ENCODE data around the gene ZWILCH. TPM values are rescaled to one million over a fixed set of nuclear protein-coding genes. Genes with fewer than 3 reads are reported as not detected.

The ZWILCH gene
- total and polyA plus RNA-seq, 7 donors: 1.5 to 4.5 (median 2.9) TPM

DNA sequence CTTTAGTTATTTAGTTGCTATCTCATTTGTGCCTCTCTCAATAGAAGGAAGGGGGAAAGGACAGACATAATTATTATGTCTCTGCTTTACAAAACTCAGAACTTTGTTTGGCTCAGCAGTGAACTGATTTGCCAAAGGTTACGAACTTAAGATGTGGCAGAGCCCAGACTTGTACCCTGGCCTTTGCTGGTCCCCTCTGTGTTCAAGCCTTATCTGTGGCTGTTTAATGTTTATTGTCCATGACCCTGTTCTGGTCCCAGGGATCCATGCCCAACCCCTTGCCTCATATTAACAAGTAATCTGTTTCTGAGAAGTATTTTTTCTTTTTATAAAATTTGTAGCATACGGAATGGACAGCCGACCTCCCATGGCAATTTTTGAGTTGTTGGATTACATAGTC, 18.2 kb upstream of the ZWILCH start:
- Histone ChIP-seq H3K4me3 (no peak overlapping the region), H3K9me3 (no peaks in the 10 kb centered on the region), H3K4me1 (peaks cover 17% of the 10 kb centered on the region), H3K27me3 (ENCODE audit: insufficient read depth in 3 of 3, low read length in 2 of 3) (no peaks in the 10 kb centered on the region), H3K27ac (no peak overlapping the region), H3K36me3 (ENCODE audit: insufficient read depth in 1 of 2, low read depth in 1 of 2) (peaks cover 7 to 76% of the 10 kb centered on the region in 2 donors)
- DNase-seq: no peak
- no peak for ATAC-seq
- intact Hi-C loops (cut with DNase I): loop anchor here in 1 of 2 donors (10.0 kb wide), 1 partner anchor 1472 kb away; no protein-coding TSS in a partner anchor
- WGBS, 3 donors: 92 to 93% (median 92%) methylated on average over 3 of the region's 3 CpGs
- TF ChIP-seq, protein P1, sequence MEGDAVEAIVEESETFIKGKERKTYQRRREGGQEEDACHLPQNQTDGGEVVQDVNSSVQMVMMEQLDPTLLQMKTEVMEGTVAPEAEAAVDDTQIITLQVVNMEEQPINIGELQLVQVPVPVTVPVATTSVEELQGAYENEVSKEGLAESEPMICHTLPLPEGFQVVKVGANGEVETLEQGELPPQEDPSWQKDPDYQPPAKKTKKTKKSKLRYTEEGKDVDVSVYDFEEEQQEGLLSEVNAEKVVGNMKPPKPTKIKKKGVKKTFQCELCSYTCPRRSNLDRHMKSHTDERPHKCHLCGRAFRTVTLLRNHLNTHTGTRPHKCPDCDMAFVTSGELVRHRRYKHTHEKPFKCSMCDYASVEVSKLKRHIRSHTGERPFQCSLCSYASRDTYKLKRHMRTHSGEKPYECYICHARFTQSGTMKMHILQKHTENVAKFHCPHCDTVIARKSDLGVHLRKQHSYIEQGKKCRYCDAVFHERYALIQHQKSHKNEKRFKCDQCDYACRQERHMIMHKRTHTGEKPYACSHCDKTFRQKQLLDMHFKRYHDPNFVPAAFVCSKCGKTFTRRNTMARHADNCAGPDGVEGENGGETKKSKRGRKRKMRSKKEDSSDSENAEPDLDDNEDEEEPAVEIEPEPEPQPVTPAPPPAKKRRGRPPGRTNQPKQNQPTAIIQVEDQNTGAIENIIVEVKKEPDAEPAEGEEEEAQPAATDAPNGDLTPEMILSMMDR (IDR thresholded peaks at IDR 0.05): no peak

DNA sequence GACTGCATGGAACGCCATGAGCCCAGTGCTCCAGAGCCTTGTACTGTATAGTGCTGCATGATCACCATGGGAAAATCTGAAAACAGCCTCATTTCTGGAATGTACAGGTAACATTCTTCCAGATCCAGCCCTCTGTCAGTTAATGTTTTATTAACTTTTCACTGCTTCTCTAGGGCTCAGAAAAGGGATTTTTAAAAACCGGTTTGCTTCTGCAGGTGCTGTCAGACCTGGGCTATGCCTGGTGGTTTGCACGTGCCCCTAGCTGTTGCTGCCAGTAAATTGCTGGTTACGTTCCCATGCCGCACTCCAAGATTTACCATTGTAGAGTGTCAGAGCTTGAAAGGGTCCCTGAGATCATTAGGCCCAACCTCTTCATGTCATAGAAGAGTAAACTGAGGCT, 16.6 kb upstream of the ZWILCH start:
- TF ChIP-seq, protein P1 (IDR thresholded peaks at IDR 0.05): no peak
- Histone ChIP-seq H3K27ac (no peak overlapping the region), H3K36me3 (ENCODE audit: insufficient read depth in 1 of 2, low read depth in 1 of 2) (peaks cover 7 to 85% of the 10 kb centered on the region in 2 donors), H3K4me1 (peaks cover 12% of the 10 kb centered on the region), H3K27me3 (ENCODE audit: insufficient read depth in 3 of 3, low read length in 2 of 3) (no peaks in the 10 kb centered on the region), H3K9me3 (no peaks in the 10 kb centered on the region), H3K4me3 (no peak overlapping the region)
- ATAC-seq (no peak), DNase-seq (no peak)
- 84 to 89% (median 89%) methylated on average over 5 of the region's 5 CpGs for WGBS, 3 donors
- intact Hi-C loops (cut with DNase I): loop anchor here in 1 of 2 donors (10.0 kb wide), 1 partner anchor 1474 kb away; no protein-coding TSS in a partner anchor

DNA sequence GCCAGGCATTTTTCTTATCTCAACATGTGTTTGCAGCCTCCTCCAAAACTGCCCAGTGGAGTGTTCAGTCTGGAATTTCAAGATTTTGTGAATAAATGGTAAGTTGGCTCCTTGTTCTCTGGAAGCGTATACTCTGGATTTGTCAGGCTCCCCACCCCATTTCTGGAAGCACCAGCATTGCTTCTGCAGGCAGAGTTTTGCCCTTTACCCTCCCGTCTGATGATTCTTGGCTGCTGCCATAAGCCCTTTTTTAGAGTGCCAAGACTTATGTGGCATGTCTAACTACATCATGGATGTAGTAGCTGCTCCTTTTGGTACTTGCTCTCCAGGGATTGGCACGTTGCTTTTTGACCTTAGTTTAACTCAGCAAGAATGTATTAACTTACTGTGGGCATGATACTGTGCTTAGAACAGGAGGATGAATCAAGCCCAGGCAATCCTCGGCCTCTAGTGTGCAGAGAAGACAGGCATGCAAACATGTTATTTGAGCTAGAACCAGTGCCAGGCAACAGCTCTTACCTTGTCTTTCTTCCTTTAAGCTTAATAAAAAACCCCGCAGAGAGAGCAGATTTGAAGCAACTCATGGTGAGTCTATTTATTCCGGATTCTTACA, 15.8 kb upstream of the ZWILCH start:
- intact Hi-C loops (cut with DNase I): loop anchor here in 1 of 2 donors (10.0 kb wide), 1 partner anchor 1474 kb away; no protein-coding TSS in a partner anchor
- ATAC-seq: peak; percentile 80 to 91 (median 88)

DNA sequence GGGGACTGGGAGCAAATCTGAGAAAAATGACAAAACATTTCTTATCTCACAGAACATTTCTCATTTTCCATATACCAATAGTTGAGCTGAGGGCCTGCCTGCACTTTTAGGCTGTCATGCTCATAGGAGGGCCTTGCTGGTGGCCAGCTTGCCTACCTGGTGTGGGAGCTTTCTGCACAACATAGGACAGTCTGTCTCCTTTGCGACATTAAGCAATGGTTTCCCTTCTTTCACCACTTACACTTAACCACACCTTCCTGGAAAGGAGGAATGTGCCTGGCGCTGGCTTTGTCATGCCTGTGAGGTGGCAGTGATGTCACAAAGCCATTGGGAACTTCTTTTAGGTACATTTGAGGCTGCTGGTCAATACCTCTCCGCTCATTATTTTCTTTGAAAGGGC, 13.3 kb upstream of the ZWILCH start:
- ATAC-seq (peak in 1 of 4 donors; percentile 36), DNase-seq (no peak)
- Histone ChIP-seq H3K36me3 (ENCODE audit: insufficient read depth in 1 of 2, low read depth in 1 of 2) (peaks cover 9 to 93% of the 10 kb centered on the region in 2 donors), H3K9me3 (no peaks in the 10 kb centered on the region), H3K27me3 (ENCODE audit: insufficient read depth in 3 of 3, low read length in 2 of 3) (no peaks in the 10 kb centered on the region), H3K4me1 (peaks cover 27% of the 10 kb centered on the region), H3K27ac (no peak overlapping the region), H3K4me3 (no peak overlapping the region)
- WGBS, 3 donors: 94 to 95% (median 94%) methylated on average over 3 of the region's 3 CpGs
- TF ChIP-seq, protein P1 (IDR thresholded peaks at IDR 0.05): no peak
- intact Hi-C loops (cut with DNase I): loop anchor here in 1 of 2 donors (10.0 kb wide), 1 partner anchor 137 kb away; the partner anchor contains the start of gene TIPIN

More for the DNA sequence above, 15.8 kb upstream of the ZWILCH start:
- H3K36me3 ChIP-seq (ENCODE audit: insufficient read depth in 1 of 2, low read depth in 1 of 2): peaks cover 7 to 93% of the 10 kb centered on the region in 2 donors
- TF ChIP-seq, protein P1 (IDR thresholded peaks at IDR 0.05): no peak
- H3K4me3 ChIP-seq: no peak overlapping the region
- peaks cover 12% of the 10 kb centered on the region for H3K4me1 ChIP-seq
- no peak overlapping the region for H3K27ac ChIP-seq
- 39 to 50% (median 40%) methylated on average over 6 of the region's 6 CpGs for WGBS, 3 donors
- no peaks in the 10 kb centered on the region for H3K27me3 ChIP-seq (ENCODE audit: insufficient read depth in 3 of 3, low read length in 2 of 3)
- no peak for DNase-seq
- no peaks in the 10 kb centered on the region for H3K9me3 ChIP-seq

All from psoas muscle (tissue), 8 donors.